NOMO-1 treated with DMSO at 0.1 percent for 48 hours (cell line): Measurements from ENCODE around the gene PGF.

Experiments used
- DNase-seq: peaks from one replicate; lab custom pipeline; 2025; ENCODE audit not compliant: unreplicated experiment; lab: John Stamatoyannopoulos, UW

PGF gene

GRCh38 chr14:74921053-74921620 is 34.3 kb downstream of the PGF start:
- no peak for DNase-seq

DNA sequence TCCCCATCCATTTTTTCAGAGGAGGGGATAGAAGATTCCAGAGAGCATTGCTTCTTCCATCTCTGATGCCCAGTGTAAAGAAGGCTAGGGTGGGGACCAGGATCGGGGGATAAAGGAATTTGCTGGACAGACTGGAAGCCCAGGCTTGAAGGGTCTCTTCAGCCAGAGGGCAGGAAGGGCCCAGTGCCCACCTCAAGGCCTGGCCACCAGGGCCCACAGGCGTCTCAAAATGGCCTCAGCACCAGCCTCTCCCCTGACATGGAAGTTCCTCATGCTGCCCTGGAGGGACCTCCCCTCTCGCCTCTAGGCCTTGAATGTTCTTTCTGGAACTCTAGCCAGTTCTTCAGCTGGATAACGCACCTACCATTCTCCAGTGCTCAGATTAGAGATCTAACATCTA is 35.1 kb downstream of the PGF start:
- no peak for DNase-seq

GRCh38 chr14:74919421-74920165 is 35.8 kb downstream of the PGF start:
- DNase-seq = no peak

DNA sequence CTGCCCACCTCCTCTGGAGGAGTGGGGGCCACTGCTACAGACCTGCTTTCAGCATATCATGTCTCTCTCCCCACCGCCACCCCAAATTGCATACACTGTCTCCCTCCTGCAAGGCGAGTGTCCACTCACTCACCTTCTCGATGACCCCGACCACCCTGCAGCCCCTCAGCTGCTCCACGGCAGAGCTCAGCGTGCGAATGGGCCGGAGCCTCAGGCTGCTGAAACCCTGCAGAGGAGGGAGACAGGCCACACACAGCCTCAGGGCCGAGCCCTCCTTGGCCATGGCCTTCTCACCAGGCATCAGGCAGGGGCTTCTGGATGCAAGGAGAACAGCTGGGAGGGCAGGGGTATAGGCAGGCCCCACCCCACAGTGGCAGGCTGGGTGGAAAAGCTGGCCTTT is 37.0 kb downstream of the PGF start:
- DNase-seq = no peak

DNA sequence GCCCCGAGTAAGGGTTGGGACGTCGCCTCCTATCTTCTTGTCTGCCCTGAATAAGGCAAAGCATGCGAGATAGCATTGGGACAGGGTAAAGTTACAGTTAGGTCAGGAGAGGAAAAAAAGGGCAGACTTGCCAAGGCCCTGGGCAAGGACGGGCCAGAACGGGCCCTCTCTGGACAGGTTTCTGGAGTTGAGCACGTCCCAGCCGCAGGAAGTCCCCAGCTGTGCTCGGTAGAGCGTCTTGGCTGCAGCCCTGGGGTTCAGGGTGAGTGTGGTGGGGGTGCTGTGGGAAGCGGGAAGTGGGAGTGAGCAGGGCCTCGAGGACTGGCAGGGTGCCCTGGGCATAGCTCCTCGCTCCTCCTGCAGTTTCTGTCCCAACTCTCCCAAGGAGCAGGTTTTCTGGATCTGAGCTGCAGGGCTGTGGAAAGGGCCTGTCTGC is 37.7 kb downstream of the PGF start:
- no peak for DNase-seq

GRCh38 chr14:74917178-74917543 is 38.2 kb downstream of the PGF start:
- DNase-seq = no peak

DNA sequence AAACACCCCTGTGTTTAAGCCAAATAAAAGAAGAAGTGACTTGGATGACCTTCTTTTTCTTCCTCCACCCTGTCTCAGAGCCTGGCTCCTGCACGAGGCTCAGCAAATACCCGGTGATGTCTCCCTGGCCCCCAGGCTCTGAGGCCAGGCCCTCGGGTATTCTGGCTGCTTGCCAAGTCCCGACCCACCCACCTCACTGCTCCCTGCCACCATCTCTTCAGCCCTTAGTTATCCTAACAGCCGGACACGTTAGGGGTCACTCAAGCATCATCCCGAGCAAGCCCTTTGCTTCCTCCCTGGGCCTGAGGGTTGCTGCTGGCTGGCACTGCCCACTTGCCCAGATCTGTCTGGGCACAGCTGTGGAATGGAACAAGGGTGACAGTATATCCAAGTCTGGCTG is 39.6 kb downstream of the PGF start:
- no peak for DNase-seq

DNA sequence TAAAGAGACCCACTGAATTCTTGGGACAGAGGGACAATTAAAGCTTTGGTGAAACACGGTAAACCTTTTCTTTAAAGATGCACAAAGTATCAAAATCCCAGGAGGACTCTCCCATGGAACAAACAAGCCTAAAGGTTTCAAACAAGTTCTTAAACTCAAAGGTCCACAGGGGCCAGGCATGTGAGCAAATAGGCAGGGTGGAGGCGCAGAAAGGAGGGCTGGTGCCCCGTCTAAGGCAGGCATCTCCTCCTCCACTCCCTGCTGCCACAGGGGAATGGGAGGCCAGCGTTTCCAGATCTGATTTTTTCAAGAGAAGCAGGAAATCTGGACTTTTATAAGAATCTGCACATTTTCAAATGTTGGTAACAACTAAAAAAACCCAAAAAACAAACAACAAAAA is 40.0 kb downstream of the PGF start:
- DNase-seq = no peak

GRCh38 chr14:74913986-74914573 is 41.3 kb downstream of the PGF start:
- DNase-seq = peak; percentile 8

DNA sequence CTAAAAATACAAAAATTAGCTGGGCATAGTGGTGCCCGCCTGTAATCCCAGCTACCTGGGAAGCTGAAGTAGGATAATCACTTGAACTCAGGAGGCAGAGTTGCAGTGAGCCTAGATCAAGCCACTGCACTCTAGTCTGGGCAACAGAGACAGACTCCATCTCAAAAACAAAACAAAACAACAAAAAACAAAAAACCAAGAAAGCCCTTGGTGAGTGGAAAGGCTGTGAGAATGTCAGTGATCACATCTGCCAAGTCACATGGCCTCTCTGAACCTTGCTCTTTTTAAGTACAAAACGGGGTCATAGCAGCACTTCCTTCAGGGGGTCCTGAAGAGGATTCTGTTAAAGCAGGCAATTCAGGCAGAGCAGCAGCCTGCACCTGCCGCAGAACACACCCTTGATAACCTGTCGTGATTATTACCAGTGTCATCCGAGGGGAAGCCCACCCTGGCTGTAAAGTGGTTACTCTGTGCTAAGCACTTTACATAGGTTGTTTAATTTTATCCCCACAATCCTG is 41.9 kb downstream of the PGF start:
- no peak for DNase-seq

DNA sequence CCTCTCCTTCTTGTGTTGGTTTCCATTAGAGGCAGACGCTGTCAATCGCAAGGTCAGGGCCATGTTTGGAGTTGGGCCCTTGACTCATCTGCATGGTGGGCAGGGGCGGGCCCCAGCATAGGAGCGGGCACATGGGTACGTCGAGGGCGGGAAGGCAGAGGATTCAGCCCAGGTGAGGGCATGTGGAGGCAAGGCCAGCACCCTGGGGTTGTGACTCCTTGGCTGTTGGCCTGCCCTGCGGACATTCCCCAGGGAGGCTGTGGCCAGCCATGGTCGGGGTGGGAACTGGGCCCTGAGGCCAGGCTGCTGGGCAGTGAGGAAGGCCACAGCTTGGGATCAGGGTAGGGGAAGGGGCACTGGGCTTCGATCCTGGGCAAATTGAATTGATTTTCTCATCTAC is 42.6 kb downstream of the PGF start:
- no peak for DNase-seq

DNA sequence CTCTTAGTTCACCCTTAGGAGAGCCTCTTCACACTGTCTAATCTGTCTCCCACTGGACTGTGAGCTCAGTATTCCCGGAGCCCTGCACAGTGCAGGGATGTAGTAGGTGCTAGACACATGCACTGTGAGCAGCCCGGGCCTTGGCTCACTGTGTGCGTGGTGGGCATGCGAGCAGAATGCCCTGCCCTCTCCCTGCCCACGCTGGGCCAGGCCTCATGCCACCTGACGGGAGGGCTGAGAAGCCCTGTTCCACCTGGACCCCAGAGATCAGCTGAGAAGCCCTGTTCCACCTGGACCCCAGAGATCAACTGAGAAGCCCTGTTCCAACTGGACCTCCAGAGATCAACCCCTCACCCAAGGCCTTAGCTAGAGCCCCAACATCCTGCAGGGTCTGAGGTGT is 43.3 kb downstream of the PGF start:
- no peak for DNase-seq

- DNase-seq = no peak
Measured at GRCh38 chr14:74911704-74912103, 43.7 kb downstream of the PGF start.

DNA sequence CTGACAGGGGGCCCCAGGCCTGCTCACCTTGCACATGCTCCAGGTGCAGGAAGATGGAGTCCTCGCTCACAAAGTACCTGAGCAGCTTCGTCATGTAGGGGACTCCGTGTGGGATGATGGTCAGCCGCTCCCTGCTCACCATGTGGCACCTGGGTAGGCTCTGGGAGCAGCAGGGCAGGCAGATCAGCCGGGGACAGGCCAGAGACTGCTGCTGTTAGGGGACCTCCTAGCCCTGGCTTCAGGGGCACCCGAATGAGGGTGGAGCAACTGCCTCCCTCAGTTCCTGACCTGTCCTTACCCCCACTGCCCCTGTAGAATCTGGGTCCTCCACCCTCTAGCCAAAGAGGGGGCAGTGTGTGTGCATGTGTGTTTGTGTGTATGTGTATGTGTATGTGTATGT is 44.2 kb downstream of the PGF start:
- DNase-seq = no peak

GRCh38 chr14:74910556-74910955 is 44.8 kb downstream of the PGF start:
- DNase-seq = no peak

GRCh38 chr14:74909911-74910310 is 45.5 kb downstream of the PGF start:
- DNase-seq = no peak

- DNase-seq = no peak
Measured at GRCh38 chr14:74909501-74909900, 45.9 kb downstream of the PGF start.

GRCh38 chr14:74908861-74909341 is 46.5 kb downstream of the PGF start:
- no peak for DNase-seq

DNA sequence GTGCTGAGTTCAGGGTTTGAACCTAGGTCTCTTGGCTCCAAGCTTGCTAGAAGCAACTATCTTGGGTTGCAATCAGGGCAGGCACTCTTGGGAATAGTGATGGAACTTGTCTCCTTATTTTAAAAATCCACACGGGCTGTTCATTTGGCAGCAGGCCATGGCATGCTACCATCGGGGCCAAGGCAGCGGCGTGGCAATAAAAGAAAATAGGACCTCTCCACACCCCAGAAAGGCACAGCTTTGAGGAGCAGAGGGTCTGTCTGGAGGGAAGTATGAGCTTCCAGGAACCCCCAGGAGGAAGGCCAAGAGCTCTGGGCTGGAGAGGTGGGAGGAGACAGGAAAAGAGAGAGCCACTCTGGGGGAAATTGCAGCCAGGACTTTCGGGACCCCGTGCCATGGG is 47.7 kb downstream of the PGF start:
- no peak for DNase-seq

DNA sequence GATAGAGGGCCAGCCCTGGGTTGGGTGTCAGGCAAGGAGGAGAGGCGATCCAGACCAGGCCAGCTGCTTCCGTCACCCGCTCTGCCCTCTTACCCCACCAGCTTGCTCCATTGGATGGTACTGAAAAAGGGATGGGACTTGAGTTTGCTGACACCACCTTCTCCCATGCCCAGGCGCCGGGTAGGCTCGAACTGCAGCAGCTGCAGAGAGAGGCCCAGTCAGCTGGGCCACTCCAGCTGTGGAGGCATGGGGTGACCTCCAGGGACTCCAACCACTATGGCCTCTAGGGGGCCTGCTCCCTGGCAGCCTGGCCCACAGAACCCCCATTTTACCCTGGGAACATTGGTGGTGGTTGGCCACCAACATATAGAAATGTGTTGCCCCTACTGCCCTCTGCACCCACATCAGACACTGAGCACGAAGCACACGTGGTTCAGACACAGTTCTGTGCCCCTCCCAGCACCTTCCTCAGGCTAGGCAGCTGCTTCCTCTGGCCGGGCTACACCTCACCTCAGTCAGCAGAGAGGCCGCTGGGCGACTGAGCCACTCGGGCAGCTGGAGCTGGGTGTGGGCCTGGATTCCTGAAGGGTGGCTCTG is 48.4 kb downstream of the PGF start:
- DNase-seq = no peak

- DNase-seq = peak; percentile 37
Measured at GRCh38 chr14:74905595-74906142, 49.7 kb downstream of the PGF start.
